GM23338 (cell line): Measurements from ENCODE around the gene DGCR8. TPM values are rescaled to one million over a fixed set of nuclear protein-coding genes. Genes with fewer than 3 reads are reported as not detected.

Experiments
- ATAC-seq: fragments of 200-7000 bp; cut with Tn5 transposase; 3 replicates; pipeline ENCODE4 v1.9.1; 2020
- DNase-seq: peaks from one replicate; pipeline ENCODE4 v3.0.0-alpha.2; 2015; ENCODE audit warnings: low spot score
- H2AFZ ChIP-seq: fragments of 200-600 bp; sonication (generic); 2 replicates; pipeline ENCODE4 v1.8.0; 2016; ENCODE audit warnings: antibody characterized with exemption, mild to moderate bottlenecking, moderate library complexity
- H3F3A ChIP-seq: fragments of 200-600 bp; sonication (generic); replicated peaks from 2 replicates; pipeline ENCODE4 v1.8.0; 2017; ENCODE audit warnings: antibody characterized with exemption, mixed run types, low read depth
- H3K27ac ChIP-seq: fragments of 200-600 bp; sonication (generic); 2 replicates; pipeline ENCODE4 v1.6.1; 2016; ENCODE audit warnings: low read depth
- H3K27me3 ChIP-seq: fragments of 200-600 bp; sonication (generic); 2 replicates; pipeline ENCODE4 v1.8.0; 2016; ENCODE audit warnings: mild to moderate bottlenecking, mixed run types, moderate library complexity; ENCODE audit not compliant: insufficient read depth
- H3K36me3 ChIP-seq: fragments of 200-600 bp; sonication (generic); 2 replicates; pipeline ENCODE4 v1.8.0; 2016; ENCODE audit warnings: mild to moderate bottlenecking; ENCODE audit not compliant: insufficient read depth
- H3K4me1 ChIP-seq: fragments of 200-600 bp; sonication (generic); 2 replicates; pipeline ENCODE4 v1.8.0; 2016; ENCODE audit warnings: mild to moderate bottlenecking, moderate library complexity; ENCODE audit not compliant: insufficient read depth
- H3K4me2 ChIP-seq: fragments of 200-600 bp; sonication (generic); 2 replicates; pipeline ENCODE4 v1.7.1; 2017; ENCODE audit warnings: mixed run types
- H3K4me3 ChIP-seq: fragments of 200-600 bp; sonication (generic); 2 replicates; pipeline ENCODE4 v1.6.1; 2016; ENCODE audit warnings: mixed run types
- H3K79me2 ChIP-seq: fragments of 200-600 bp; sonication (generic); replicated peaks from 2 replicates; pipeline ENCODE4 v1.8.0; 2017; ENCODE audit warnings: mild to moderate bottlenecking; ENCODE audit not compliant: insufficient read depth
- H3K9me2 ChIP-seq: fragments of 200-600 bp; sonication (generic); 2 replicates; pipeline ENCODE4 v1.8.0; 2017; ENCODE audit not compliant: insufficient read depth
- H4K20me1 ChIP-seq: fragments of 200-600 bp; sonication (generic); replicated peaks from 2 replicates; pipeline ENCODE4 v1.8.0; 2017; ENCODE audit warnings: mild to moderate bottlenecking; ENCODE audit not compliant: insufficient read depth
- H3K27ac Mint-ChIP-seq: 2 replicates; pipeline ENCODE4 v1.8.0; 2020; ENCODE audit warnings: inconsistent platforms, mild to moderate bottlenecking, moderate library complexity, mixed read lengths
- H3K27me3 Mint-ChIP-seq: 3 replicates; pipeline ENCODE4 v1.8.0; 2022; ENCODE audit warnings: low read depth, mild to moderate bottlenecking, moderate library complexity, mixed read lengths, inconsistent platforms; ENCODE audit not compliant: insufficient read depth, poor library complexity
- H3K36me3 Mint-ChIP-seq: 3 replicates; pipeline ENCODE4 v1.8.0; 2021; ENCODE audit warnings: low read depth, mild to moderate bottlenecking, inconsistent platforms, moderate library complexity, mixed read lengths
- H3K4me1 Mint-ChIP-seq: 3 replicates; pipeline ENCODE4 v1.8.0; 2020; ENCODE audit warnings: mild to moderate bottlenecking, inconsistent platforms, mixed read lengths
- H3K4me3 Mint-ChIP-seq: 3 replicates; pipeline ENCODE4 v1.8.0; 2021; ENCODE audit warnings: moderate library complexity, mild to moderate bottlenecking, inconsistent platforms, mixed read lengths
- H3K9me3 Mint-ChIP-seq: 3 replicates; pipeline ENCODE4 v1.8.0; 2020; ENCODE audit warnings: moderate library complexity, mild to moderate bottlenecking, inconsistent platforms, mixed read lengths
- CREB1 ChIP-seq: fragments of 250-450 bp; sonication (Bioruptor Pico); IDR thresholded peaks from 2 replicates; pipeline ENCODE4 v1.5.0; 2020; ENCODE audit warnings: low read depth, mild to moderate bottlenecking, moderate library complexity
- ETS1 ChIP-seq: IDR thresholded peaks from 2 replicates; pipeline ENCODE4 v1.6.1; 2016; ENCODE audit warnings: antibody characterized with exemption
- NANOG ChIP-seq: IDR thresholded peaks from 2 replicates; pipeline ENCODE4 v1.6.1; 2016; ENCODE audit warnings: antibody characterized with exemption, borderline replicate concordance
- STAT1 ChIP-seq: IDR thresholded peaks from one replicate; pipeline ENCODE4 v1.6.1; 2016; ENCODE audit warnings: antibody characterized with exemption; ENCODE audit not compliant: unreplicated experiment
- ZNF114 ChIP-seq: fragments of 250-450 bp; sonication (Bioruptor Pico); IDR thresholded peaks from 2 replicates; pipeline ENCODE4 v1.5.0; 2020; ENCODE audit warnings: mild to moderate bottlenecking, moderate library complexity
- ZNF331 ChIP-seq: fragments of 250-450 bp; sonication (Bioruptor Pico); IDR thresholded peaks from 2 replicates; pipeline ENCODE4 v1.5.0; 2020; ENCODE audit warnings: low read depth, mild to moderate bottlenecking, moderate library complexity
- ZNF462 ChIP-seq: fragments of 250-450 bp; sonication (Bioruptor Pico); IDR thresholded peaks from 2 replicates; pipeline ENCODE4 v1.5.0; 2020; ENCODE audit warnings: mild to moderate bottlenecking, moderate library complexity
- polyA plus RNA-seq: library from polyadenylated mRNA; unstranded; fragments of >200 nt; fragmentation: Nextera tagmentation; extraction: Ambion mirVana; gene quantifications from 2 replicates; pipeline ENCODE4 v1.2.1, GENCODE V29; 2016
- total RNA-seq: library from RNA; depleted of rRNA; stranded (reverse); fragments of >200 nt; shearing (Covaris generic); gene quantifications from 2 replicates; pipeline ENCODE4 v1.2.3, GENCODE V29; 2014
- TF ChIP-seq, protein P1 (sequence below): IDR thresholded peaks from one replicate; pipeline ENCODE4 v1.6.1; 2018; ENCODE audit warnings: antibody characterized with exemption; ENCODE audit not compliant: unreplicated experiment
- TF ChIP-seq, protein P2 (sequence below), 2 experiments: fragments of 200-600 bp in 1 of 2; sonication (generic) in 1 of 2; conservative IDR thresholded peaks; 2 replicates each; pipeline versions ENCODE4 v1.5.1 to v1.6.1; 2016 to 2017; ENCODE audit warnings: antibody characterized with exemption in 2 of 2, low read depth in 2 of 2, mild to moderate bottlenecking in 2 of 2, moderate library complexity in 1 of 2

DGCR8 gene
- total and polyA plus RNA-seq, 2 experiments from 2014 or later, result 12.2 to 48.9 TPM

- H3K9me3 Mint-ChIP-seq, result no peaks in the 10 kb centered on the region
- ATAC-seq (no peak), DNase-seq (no peak)
- H3K27ac ChIP-seq, result no peak overlapping the region
- H3K4me1 ChIP-seq, result no peaks in the 10 kb centered on the region
- peaks cover 37% of the 10 kb centered on the region for H3K79me2 ChIP-seq
- H3K27me3 Mint-ChIP-seq, result peaks cover 16% of the 10 kb centered on the region
- H3K4me3 ChIP-seq, result no peak overlapping the region
- peaks cover 52% of the 10 kb centered on the region for H3K36me3 ChIP-seq
- H3K27ac Mint-ChIP-seq, result no peak overlapping the region
- H4K20me1 ChIP-seq, result peaks cover 35% of the 10 kb centered on the region
- H3K4me2 ChIP-seq, result no peak overlapping the region
- H3F3A ChIP-seq, result peaks cover 25% of the 10 kb centered on the region
- TF ChIP-seq STAT1, result no peak
- TF ChIP-seq, protein P1, sequence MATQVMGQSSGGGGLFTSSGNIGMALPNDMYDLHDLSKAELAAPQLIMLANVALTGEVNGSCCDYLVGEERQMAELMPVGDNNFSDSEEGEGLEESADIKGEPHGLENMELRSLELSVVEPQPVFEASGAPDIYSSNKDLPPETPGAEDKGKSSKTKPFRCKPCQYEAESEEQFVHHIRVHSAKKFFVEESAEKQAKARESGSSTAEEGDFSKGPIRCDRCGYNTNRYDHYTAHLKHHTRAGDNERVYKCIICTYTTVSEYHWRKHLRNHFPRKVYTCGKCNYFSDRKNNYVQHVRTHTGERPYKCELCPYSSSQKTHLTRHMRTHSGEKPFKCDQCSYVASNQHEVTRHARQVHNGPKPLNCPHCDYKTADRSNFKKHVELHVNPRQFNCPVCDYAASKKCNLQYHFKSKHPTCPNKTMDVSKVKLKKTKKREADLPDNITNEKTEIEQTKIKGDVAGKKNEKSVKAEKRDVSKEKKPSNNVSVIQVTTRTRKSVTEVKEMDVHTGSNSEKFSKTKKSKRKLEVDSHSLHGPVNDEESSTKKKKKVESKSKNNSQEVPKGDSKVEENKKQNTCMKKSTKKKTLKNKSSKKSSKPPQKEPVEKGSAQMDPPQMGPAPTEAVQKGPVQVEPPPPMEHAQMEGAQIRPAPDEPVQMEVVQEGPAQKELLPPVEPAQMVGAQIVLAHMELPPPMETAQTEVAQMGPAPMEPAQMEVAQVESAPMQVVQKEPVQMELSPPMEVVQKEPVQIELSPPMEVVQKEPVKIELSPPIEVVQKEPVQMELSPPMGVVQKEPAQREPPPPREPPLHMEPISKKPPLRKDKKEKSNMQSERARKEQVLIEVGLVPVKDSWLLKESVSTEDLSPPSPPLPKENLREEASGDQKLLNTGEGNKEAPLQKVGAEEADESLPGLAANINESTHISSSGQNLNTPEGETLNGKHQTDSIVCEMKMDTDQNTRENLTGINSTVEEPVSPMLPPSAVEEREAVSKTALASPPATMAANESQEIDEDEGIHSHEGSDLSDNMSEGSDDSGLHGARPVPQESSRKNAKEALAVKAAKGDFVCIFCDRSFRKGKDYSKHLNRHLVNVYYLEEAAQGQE, result no peak
- no peak for TF ChIP-seq NANOG
- TF ChIP-seq ZNF114, result no peak
- TF ChIP-seq ZNF331 (CRISPR knock-in tag), result no peak
- TF ChIP-seq ZNF462, result no peak
- TF ChIP-seq CREB1 (CRISPR knock-in tag), result no peak
- no peak for TF ChIP-seq ETS1
- TF ChIP-seq, protein P2, sequence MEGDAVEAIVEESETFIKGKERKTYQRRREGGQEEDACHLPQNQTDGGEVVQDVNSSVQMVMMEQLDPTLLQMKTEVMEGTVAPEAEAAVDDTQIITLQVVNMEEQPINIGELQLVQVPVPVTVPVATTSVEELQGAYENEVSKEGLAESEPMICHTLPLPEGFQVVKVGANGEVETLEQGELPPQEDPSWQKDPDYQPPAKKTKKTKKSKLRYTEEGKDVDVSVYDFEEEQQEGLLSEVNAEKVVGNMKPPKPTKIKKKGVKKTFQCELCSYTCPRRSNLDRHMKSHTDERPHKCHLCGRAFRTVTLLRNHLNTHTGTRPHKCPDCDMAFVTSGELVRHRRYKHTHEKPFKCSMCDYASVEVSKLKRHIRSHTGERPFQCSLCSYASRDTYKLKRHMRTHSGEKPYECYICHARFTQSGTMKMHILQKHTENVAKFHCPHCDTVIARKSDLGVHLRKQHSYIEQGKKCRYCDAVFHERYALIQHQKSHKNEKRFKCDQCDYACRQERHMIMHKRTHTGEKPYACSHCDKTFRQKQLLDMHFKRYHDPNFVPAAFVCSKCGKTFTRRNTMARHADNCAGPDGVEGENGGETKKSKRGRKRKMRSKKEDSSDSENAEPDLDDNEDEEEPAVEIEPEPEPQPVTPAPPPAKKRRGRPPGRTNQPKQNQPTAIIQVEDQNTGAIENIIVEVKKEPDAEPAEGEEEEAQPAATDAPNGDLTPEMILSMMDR (conservative IDR thresholded peaks at IDR 0.05; ENCODE audit: low read depth in 2 of 2), result no peak
- H3K9me2 ChIP-seq, result no peaks in the 10 kb centered on the region
- no peaks in the 10 kb centered on the region for H3K27me3 ChIP-seq
- H3K4me1 Mint-ChIP-seq, result no peaks in the 10 kb centered on the region
- H3K4me3 Mint-ChIP-seq, result no peak overlapping the region
- H2AFZ ChIP-seq, result no peak overlapping the region
- H3K36me3 Mint-ChIP-seq, result peaks cover 100% of the 10 kb centered on the region
Measured at GRCh38 chr22:20090730-20091240, 10.7 kb downstream of the DGCR8 start.
